Kidney (tissue), 14 donors: Measurements from ENCODE around the gene GAGE12J. TPM values are rescaled to one million over a fixed set of nuclear protein-coding genes. Genes with fewer than 3 reads are reported as not detected.

Source experiments
- DNase-seq, 5 donors: peaks; one replicate each; pipeline ENCODE4 v3.0.0-alpha.2; 2013 to 2020
- FAIRE-seq: peaks from 2 replicates; lab custom pipeline; 2012; peaks lifted over from hg19 to GRCh38; lab: Jason Lieb, UNC
- H3K27ac ChIP-seq, 2 donors: one replicate each; pipeline ENCODE4 v1.7.0; 2013; ENCODE audit warnings: low read depth in 2 of 2, low read length in 2 of 2, inconsistent platforms in 1 of 2
- H3K27me3 ChIP-seq: one replicate; pipeline ENCODE4 v1.7.1; 2013; ENCODE audit warnings: low read length, inconsistent platforms; ENCODE audit not compliant: control insufficient read depth, insufficient read depth
- H3K36me3 ChIP-seq, 3 donors: one replicate each; pipeline versions ENCODE4 v1.7.0 to v1.7.1; 2013; ENCODE audit warnings: low read length in 3 of 3, control low read depth in 1 of 3, inconsistent platforms in 1 of 3; ENCODE audit not compliant: insufficient read depth in 3 of 3, control insufficient read depth in 2 of 3
- H3K4me1 ChIP-seq, 3 donors: one replicate each; pipeline versions ENCODE4 v1.7.0 to v1.7.1; 2013; ENCODE audit warnings: low read length in 3 of 3, inconsistent platforms in 1 of 3, low read depth in 1 of 3; ENCODE audit not compliant: control insufficient read depth in 2 of 3, insufficient read depth in 2 of 3
- H3K4me3 ChIP-seq, 3 donors: one replicate each; pipeline versions ENCODE4 v1.7.0 to v1.8.1; 2013; ENCODE audit warnings: low read length in 3 of 3, control low read depth in 1 of 3, inconsistent platforms in 1 of 3
- H3K9ac ChIP-seq, 3 donors: one replicate each; pipeline versions ENCODE4 v1.7.0 to v1.7.1; 2013; ENCODE audit warnings: low read length in 3 of 3, control low read depth in 1 of 3, inconsistent platforms in 1 of 3
- H3K9me3 ChIP-seq, 3 donors: one replicate each; pipeline versions ENCODE4 v1.7.0 to v1.7.1; 2013; ENCODE audit warnings: low read length in 3 of 3, control low read depth in 1 of 3, inconsistent platforms in 1 of 3; ENCODE audit not compliant: control insufficient read depth in 2 of 3, insufficient read depth in 1 of 3
- intact Hi-C: fragments of 100-400 bp; cut with DNase I; formaldehyde crosslinking; loops from one replicate; pipeline ENCODE4 v1.11.1; 2022
- polyA plus RNA-seq: library from polyadenylated mRNA; stranded (reverse); fragments of 350-450 nt; fragmentation: Illumina TruSeq; extraction: RNeasy Lipid Tissue Mini Kit (QIAGEN cat#74804); gene quantifications from one replicate; pipeline ENCODE4 v1.2.3, GENCODE V29; 2014; ENCODE audit warnings: low read depth, low replicate concordance; ENCODE audit not compliant: insufficient read depth
- total RNA-seq: library from RNA; stranded (reverse); fragmentation: NEBNext Ultra II Directional; extraction: Animal tissue kit (Norgen Biotek cat#: 25700); gene quantifications from one replicate; pipeline ENCODE4 v1.2.1, GENCODE V29; 2021
- TF ChIP-seq, protein P1 (sequence below): IDR thresholded peaks from 3 replicates; pipeline ENCODE4 v1.5.1; 2012; ENCODE audit warnings: mild to moderate bottlenecking, moderate library complexity, borderline replicate concordance; ENCODE audit not compliant: insufficient read depth; ENCODE audit errors: extremely low read depth
- donor health status: control.
- donor health status: control.
- donor health status: control.
- donor health status: control.
- donor health status: control.
- donor health status: DM: yes; HTN: yes; CAD: no.
- donor health status: Normal renal cell carcinoma (clear cell type).

GAGE12J gene
- total and polyA plus RNA-seq, 2 donors from 2014 or later = not detected

DNA sequence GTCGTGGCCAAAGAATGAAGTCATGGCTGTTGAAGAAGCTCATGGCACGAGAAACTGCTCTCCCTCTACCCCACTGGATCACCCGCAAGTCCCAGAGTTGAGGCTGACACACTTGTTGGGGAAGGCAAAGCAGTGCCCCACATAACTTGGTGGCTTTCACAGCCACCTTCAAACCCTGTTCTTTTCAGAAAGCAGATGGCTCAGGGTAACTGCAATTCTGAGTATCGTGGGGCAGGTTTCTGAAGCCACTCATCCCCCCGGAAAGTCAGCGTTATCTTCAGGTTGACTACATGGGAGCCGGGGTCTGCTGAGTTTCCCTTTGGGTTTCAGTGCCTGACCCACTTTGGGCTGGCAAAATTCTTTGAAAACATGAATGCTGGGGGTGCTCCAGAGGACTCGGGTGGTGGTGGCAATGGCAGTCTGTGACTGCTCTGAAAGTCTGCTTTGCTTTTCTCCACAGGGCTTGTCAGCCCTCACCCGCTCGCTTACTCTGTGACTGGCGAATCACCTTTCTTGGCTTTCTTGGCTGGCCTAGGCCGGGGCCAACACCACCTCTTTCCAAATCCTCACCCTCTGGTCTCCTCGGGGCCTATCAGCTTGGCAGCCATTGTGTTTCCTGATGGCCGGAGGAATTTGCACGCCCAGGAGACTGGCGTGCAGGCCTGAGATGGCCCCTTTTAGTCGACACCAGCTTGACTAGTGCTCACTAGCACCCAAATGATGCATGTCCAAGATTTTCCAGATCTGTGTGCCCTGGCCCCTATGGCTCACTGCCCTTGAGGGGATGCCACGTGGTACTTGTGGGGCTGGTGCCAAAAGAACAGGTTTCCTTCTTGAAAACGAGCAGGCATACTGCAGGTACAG, 44.9 kb upstream of the GAGE12J start:
- TF ChIP-seq, protein P1, sequence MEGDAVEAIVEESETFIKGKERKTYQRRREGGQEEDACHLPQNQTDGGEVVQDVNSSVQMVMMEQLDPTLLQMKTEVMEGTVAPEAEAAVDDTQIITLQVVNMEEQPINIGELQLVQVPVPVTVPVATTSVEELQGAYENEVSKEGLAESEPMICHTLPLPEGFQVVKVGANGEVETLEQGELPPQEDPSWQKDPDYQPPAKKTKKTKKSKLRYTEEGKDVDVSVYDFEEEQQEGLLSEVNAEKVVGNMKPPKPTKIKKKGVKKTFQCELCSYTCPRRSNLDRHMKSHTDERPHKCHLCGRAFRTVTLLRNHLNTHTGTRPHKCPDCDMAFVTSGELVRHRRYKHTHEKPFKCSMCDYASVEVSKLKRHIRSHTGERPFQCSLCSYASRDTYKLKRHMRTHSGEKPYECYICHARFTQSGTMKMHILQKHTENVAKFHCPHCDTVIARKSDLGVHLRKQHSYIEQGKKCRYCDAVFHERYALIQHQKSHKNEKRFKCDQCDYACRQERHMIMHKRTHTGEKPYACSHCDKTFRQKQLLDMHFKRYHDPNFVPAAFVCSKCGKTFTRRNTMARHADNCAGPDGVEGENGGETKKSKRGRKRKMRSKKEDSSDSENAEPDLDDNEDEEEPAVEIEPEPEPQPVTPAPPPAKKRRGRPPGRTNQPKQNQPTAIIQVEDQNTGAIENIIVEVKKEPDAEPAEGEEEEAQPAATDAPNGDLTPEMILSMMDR = no peak
- H3K27me3 ChIP-seq = no peaks in the 10 kb centered on the region
- FAIRE-seq = no peak
- no peak overlapping the region for H3K4me3 ChIP-seq
- H3K36me3 ChIP-seq = no peaks in the 10 kb centered on the region
- peaks cover 0 to 10% (median 10%) of the 10 kb centered on the region in 3 donors for H3K4me1 ChIP-seq
- no peak overlapping the region for H3K27ac ChIP-seq
- no peaks in the 10 kb centered on the region for H3K9me3 ChIP-seq
- intact Hi-C loops = no loop called here
- peak in 1 of 5 donors; percentile 14 for DNase-seq
- no peak overlapping the region for H3K9ac ChIP-seq

DNA sequence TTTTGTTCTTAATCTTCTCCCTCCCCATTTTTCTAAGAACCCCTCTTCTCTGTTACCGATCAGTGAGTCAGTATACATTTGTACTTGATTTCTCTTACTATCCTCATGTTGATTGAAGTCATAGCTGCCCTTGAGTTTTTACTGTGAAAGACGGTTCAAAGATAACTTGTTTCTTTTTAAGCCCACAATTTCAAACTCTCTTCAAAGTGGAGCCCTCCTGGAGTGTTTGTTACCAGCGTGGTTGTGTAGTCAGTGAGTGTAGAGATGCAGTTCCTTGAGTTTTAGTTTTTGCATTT, 44.4 kb upstream of the GAGE12J start:
- no peak for DNase-seq
- Histone ChIP-seq H3K9me3 (no peaks in the 10 kb centered on the region), H3K36me3 (no peaks in the 10 kb centered on the region), H3K27me3 (no peaks in the 10 kb centered on the region), H3K27ac (no peak overlapping the region), H3K4me1 (peaks cover 0 to 8% (median 7%) of the 10 kb centered on the region in 3 donors), H3K9ac (no peak overlapping the region), H3K4me3 (no peak overlapping the region)
- intact Hi-C loops = no loop called here
- no peak for FAIRE-seq
- TF ChIP-seq, protein P1 = no peak

DNA sequence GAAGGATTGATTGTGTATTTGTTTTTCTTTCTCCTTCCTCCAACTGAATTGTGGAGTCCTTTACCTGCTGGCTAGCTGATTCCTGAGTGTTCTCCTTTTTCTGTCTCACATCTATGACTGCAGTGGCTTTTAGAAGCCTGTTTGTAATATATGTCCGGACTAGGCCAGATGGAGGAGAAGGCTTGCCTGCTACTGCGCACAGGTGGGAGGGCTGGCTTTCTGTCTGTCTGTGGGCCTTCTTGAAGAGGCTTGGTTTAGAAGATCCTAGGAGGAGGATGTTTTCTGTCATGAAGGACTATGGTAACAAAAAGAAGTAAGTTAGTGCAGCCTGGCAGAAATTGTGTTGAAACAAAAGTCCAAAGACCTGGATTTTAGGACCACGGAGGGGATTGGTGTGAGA, 43.8 kb upstream of the GAGE12J start:
- Histone ChIP-seq H3K4me1 (peaks cover 0 to 7% (median 5%) of the 10 kb centered on the region in 3 donors), H3K9me3 (no peaks in the 10 kb centered on the region), H3K9ac (no peak overlapping the region), H3K36me3 (no peaks in the 10 kb centered on the region), H3K27me3 (no peaks in the 10 kb centered on the region), H3K27ac (no peak overlapping the region), H3K4me3 (no peak overlapping the region)
- intact Hi-C loops = no loop called here
- DNase-seq (no peak), FAIRE-seq (no peak)
- TF ChIP-seq, protein P1 = no peak
